Measurements from ENCODE around the gene DYRK1A. TPM values are rescaled to one million over a fixed set of nuclear protein-coding genes. Genes with fewer than 3 reads are reported as not detected.

Gene DYRK1A
- total RNA-seq, 1 experiment from 2014 or later = 79.8 TPM

DNA sequence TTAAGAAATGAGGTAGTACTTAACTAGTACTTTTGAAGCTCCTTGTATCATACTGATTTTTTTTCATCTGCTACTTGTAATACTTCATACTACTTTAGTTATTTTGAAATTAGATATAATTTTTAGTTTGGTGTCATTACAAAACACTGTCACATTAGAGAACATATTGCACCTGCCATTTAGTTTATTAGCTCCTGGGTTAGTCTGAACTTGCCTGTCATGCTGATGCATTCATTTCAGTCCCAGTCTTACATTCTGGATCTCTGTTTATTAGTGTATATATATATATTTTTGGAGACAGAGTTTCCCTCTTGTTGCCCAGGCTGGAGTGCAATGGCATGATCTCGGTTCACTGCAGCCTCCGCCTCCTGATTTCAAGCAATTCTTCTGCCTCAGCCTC is 50.3 kb downstream of the DYRK1A start:
- no peak for DNase-seq (ENCODE audit: low read depth)

DNA sequence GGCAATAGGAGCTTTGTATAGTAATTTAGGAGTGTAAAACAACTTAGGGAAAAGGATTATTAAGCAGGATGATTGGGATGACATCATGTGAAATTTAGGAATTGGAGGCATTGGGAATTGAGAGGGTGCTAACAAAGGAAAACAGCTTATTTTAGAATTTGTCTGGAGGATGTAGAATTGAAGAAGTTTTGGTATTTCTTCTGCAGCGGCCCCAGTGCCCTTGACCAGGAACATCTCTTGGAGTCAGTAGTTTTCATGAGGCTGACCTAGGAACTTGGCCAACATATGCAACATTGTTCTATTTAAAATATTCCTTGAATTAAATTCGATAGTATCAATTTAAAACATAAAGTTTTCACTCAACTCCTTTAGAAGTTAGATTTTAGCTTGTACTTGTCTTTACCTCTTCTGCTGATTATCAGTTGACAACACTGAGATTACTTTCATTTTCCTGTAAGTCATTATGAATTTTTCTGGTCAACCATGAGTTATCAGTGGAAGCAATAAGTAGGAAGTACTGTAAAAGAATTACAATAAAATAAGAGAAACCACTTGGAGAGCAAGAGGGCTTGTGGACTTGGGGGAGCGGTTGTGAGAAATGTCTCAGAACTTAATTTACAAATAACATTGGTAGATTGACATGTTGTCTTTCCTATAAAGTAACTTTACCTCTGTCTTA is 52.8 kb downstream of the DYRK1A start:
- no peak for DNase-seq (ENCODE audit: low read depth)

DNA sequence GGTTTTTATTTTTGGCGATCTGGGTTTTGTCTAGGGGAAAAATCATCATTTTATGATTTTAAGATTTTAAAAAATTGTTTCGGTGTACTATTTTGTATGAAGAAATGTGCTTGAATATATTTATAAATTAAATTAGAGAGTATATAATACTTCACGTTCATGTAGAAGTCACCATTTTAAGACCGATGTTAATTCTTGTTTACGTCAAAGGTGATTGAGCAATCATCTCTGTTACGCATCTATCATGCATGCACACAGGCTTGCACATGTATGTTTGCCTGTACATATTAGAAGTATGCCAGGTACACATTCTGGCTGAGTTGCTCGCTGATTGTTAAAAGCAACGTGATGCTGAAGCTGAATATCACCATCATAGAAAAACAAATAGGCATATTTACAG is 54.7 kb downstream of the DYRK1A start:
- DNase-seq (ENCODE audit: low read depth) = no peak

DNA sequence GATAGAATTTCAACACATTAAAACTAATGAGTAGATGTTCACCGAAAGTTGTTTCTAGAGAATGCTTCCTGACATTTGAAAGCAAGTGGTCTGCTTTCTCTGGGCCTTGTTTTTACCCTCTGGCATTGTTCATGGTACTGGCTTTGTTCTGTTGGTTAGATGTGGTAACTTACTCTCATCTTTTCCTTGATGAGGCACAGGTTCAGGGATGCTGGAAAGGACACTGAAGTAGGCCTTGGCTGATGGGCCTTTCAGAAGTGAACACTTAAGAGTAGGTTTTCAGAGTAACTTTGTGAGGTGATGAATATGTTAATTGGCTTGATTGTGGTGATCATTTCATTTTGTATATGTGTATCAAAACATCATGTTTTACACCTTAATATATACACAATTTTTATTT is 55.8 kb downstream of the DYRK1A start:
- no peak for DNase-seq (ENCODE audit: low read depth)

DNA sequence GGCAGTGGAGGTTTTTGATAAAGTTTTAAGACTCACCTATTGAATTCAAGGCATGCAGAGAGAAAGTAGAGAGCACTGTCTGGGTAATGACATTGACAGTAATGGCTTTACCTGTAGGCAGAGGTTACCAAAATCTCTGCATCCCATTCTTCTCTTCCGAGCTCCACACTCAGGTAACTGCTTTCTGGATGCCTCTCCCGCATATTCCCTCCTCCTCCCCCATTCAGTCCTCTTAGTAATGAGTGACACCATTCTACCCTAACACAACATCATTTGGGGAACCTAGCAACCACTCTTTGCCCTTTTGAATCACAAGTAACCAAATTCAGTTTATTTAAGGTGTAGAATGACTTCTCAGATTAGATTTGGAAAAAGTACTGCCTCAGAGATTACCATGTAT is 56.5 kb downstream of the DYRK1A start:
- peak; percentile 25 for DNase-seq (ENCODE audit: low read depth)

DNA sequence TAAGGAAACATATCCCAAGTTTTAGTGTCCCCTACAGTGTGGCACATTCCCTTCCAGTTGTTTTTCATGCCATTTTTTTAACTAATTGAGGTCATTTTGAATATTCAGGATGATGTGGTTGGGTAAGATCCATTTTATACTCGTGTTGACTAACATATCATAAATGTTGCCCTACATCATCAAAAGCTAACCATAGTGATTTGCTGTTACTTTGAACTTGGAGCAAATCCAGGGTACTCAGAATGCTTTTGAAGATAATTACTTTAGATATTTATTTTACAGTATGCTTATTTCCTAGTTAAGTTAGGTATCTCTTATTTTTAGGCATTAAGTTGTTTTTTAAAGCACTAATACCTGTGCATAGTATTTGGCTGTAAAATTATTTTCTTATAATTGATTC is 57.8 kb downstream of the DYRK1A start:
- DNase-seq (ENCODE audit: low read depth) = no peak

DNA sequence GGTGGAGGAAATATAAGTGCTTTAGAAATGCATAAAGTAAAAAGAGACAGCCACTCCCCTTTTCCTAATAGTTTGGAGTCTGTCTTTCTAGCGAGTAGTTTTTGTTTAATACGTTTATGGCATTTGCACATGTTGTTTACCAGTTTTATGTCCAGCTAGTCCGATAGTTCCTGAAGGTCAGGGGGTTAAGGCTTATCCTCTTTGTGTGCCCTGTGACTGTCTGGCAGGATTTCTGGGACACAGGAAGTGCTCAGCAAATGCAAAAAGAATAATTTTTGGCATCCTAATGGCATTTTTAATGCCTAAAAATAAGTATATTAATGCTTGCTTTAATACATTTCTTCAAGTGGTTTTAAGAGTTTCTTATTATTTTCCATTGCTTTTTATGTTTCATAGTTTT is 58.4 kb downstream of the DYRK1A start:
- no peak for DNase-seq (ENCODE audit: low read depth)

DNA sequence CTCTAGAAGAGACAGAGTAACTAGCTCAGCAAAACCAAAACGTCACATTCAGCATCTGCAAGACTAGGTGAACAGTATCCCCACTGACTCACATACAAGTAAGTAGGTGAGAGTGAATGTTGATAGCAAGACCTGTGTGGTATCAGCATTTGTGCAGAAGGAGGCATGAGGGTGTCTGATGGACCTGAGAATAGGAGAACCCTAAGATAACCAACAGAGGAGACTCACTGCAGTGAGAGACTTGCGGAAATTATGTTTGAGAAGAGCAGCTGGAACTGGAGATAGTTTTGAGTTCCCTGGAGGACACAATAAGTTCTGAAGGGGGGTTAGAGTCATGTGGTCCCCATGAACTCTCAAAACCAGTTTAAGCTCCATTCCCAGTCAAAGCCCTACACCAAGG is 59.1 kb downstream of the DYRK1A start:
- no peak for DNase-seq (ENCODE audit: low read depth)

DNA sequence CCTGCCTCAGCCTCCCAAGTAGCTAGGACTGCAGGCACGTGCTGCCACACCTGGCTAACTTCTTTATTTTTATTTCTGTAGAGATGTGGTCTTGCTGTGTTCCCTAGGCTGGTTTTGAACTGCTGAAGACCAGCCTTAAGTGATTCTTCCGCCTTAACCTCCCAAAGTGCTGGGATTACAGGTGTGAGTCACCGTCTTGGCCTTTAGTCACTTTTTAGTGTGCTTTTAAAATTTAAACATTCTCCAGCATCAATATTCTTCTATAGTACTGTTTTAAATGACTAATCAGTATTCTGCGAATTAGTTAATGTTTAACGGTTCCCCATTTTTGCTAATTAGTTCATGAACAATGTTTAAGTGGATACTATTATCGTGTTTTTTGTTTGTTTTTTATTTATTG is 60.6 kb downstream of the DYRK1A start:
- peak; percentile 40 for DNase-seq (ENCODE audit: low read depth)

DNA sequence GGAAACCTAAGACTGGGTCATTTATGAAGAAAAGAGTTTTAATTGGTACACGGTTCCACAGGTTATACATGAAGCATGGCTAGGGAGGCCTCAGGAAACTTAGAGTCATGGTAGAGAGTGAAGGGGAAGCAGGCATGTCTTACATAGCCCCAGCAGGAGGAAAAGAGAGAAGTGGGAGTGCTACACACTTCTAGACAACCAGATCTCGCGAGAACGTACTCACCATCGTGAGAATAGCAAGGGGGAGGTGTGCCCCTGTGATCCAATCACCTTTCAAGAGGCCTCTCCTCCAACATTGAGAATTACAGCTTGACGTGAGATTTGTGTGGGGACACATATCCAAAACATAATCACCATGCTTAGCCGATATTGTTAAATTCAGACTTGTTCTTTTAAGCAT is 62.8 kb downstream of the DYRK1A start:
- no peak for DNase-seq (ENCODE audit: low read depth)

DNA sequence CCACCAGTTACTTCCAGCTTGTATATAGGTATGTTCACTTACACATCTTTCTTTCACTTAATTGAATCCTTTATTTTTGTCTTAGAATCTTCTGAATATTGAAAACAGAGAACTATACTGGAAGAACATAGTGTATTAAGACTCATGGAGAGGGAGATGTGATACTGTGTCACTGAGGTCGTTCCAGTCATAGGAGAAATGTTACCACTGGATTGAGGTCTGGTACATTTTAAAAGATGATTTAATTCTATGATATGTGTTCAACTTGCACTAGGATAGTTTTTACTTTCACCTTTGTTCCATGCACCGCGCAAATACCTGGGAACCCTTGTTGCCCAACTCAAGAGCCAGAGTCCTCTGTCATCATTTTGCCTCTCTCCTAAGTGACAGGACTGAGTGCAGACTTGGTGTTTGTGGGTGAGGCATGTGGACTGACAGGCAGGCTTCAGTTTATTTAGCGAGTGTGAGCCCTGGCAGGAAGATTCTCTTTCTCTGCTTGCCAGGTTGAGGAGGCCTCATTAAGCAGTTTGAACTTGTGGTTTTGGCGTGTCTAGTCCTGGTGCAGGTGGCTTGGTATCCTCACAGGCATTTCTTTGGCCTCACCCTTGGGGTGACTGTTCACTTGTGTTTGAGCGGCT is 63.7 kb downstream of the DYRK1A start:
- peak; percentile 26 for DNase-seq (ENCODE audit: low read depth)

DNA sequence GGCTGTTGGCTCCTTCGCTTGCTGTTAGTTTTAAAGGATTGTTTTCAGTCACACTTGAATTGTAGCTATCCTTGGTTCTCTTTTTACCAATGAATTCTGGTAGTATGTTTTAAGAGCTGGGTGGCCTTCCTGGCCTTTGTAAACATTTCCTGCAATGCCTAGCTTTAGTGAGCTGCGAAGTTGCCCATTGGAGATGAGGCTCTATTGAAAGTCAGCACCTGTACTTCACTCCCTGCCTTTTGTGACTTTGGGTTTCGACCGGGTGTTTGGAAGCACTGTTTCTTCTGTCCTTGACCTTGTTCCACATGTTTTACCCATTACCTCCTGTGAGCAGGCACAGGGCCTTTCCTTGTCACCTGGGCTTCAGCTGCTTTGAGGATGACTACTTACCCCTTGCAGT is 64.7 kb downstream of the DYRK1A start:
- no peak for DNase-seq (ENCODE audit: low read depth)

DNA sequence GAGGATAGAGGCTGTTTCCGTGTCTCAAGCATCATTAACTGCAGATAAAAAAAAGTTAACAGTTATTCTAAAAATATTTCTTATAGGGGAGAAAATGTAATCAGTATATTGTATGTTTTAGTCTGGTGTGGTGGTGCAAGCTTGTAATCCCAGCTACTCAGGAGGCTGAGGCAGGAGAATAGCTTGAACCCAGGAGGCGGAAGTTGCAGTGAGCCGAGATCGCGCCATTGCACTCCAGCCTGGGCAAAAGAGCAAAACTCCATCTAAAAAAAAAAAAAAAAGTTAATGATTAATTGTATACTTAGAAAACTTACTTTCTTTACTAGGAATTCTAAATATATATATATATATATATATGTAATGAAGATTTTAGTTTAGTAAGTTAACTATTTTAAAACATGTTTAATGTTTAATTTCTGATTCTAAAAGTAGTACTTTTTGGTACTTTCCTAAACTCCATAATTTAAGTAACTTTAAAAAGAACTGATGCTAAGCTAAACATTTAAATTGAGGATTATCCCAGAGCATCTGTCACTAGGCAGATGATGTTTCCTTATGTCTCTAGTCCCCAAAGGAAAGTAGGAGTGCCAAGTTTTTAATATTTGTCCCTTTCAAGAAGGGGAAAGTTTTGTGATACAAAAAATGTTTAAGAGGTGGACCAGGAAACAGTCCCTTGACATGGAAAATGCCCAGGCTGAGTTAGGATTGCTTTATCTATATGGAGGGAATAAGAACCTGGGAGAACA is 66.3 kb downstream of the DYRK1A start:
- DNase-seq (ENCODE audit: low read depth) = no peak

DNA sequence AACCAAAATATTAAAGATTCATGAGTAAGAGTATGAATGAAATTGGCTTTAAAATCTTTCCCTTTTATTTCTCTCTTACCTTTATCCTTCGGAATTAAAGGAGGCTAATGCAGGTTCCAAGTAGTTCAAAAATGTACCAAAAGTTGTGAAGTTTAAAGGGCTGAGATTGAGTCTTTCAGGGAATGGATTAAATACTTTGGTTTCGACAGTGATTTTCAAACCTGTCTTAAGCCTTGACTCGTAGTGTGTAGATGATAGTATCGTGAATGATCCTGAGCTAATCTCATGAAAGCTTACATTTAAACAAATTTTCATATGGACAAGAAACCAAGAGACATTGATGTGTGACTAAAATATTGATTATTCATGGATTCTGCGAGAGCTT is 66.9 kb downstream of the DYRK1A start:
- no peak for DNase-seq (ENCODE audit: low read depth)

DNA sequence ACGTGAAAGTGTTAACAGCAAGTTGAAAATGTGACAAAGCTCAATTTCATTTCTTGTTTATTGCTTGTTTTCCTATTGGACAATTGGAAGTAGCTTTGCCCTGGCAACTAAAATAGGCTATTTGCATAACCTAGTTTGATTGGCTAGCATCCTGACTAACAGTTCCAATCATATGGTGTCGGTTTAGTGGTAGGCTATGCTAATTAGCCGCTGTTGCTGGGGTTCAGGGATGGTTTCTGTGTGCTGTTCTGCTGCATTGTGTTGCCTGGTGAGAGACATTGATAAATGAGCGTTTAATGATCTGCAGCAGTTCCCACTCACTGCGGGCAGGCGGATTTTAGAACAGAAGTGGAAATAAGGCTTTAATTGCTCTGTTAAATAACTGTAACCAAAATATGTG is 68.5 kb downstream of the DYRK1A start:
- peak; percentile 45 for DNase-seq (ENCODE audit: low read depth)

DNA sequence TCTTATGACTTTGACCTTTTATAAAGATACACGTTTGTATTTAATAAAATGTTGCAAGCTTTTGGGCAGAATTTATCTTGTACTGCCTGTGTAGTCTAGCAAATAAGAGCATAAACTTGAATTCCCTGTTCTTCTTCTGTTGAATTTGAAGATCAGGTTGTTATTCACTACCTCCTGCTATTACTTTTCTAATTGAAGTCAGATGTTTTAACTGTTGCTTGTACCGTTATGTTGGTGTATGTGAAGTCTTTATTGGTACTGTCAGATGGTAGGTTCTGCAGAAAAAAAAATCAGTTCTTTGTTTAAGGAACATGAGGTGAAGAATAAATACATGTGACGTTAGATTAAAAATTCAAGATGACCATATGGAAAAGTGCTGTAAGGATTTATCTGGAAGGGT is 69.1 kb downstream of the DYRK1A start:
- no peak for DNase-seq (ENCODE audit: low read depth)

DNA sequence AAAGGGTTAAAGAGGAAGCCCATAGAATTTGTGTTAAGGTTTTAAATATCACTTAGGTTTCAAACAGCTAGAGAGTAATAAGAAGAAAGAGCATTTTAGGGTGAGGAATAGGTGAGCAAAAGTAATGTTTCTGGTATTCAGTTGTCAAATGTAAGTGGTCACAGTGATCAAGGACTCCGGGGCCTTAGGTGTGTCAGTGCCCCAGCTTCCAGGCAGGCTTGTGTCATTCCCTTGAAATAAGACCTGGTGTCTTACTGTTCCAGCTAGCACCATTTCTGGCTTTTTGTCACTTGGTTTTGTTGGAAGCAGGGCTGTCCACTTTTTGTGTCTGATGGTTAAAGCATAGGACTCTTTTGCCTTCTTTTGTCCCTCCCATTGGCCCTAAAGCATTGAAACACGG is 69.6 kb downstream of the DYRK1A start:
- DNase-seq (ENCODE audit: low read depth) = no peak

DNA sequence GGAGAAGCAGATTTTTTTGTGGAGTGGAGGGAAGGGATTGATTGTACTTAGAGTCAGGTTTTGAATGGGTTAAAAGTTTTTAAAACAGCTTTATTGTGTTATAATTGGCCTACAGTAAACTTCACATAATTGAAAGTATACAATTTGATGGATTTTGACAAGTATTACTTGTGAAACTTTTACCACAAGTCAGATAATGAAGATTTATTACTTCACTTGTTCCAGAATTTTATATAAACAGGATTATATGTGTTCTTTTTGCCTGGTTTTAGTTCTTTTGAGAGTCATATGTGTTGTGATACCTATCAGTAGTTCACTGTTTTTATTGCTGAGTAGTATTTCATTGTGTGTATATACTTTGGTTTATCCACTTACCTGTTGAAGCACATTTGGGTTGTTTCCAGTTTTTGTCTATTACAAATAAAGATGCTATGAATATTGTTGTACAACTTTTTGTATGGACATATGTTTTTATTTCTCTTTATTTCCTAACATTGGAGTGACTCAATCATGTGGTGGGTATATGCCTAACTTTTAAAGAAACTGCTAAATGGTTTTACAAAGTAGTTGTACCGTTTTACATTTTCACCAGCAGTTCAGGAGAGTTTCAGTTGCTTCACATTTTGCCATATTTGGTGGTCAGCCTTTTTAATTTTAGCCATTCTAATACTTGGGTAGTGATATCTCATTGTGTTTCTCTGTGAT is 71.0 kb downstream of the DYRK1A start:
- DNase-seq (ENCODE audit: low read depth) = no peak

DNA sequence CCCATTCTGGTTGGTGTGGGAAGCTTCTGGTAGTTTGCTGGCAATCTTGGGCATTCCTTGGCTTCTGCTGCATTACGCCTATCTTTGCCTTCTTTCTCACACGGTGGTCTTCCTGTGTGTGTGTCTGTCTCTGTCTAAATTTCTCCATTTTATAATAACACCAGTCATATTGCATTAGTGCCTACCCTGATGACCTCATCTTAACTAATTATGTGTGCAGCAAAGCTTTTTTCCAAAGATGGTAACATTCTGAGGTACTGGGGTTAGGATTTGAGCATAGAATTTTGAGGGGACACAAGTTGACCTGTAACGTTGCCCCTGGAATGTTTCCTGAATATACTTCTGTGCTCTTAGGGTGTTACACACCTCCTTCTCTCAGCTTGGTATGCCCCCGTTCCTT is 77.1 kb downstream of the DYRK1A start:
- no peak for DNase-seq (ENCODE audit: low read depth)

DNA sequence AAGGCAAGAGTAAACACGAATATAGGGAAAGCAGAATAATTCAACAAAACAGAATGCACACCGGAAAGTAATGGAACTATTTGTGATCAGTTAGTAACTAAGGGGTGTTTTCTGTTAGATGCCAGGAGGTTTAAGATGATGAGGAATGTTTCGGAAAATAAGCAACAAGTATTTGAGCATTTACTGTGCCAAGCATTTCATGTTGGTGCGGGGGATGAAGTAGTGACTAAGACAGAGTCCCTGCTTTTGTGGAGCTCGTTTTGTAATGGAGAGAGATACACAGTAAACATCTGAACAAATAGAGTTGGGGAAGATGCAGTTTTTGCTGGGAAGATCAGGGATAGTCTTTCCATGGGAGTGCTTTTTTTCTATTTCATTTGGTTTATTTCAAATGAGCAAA is 78.7 kb downstream of the DYRK1A start:
- no peak for DNase-seq (ENCODE audit: low read depth)

DNA sequence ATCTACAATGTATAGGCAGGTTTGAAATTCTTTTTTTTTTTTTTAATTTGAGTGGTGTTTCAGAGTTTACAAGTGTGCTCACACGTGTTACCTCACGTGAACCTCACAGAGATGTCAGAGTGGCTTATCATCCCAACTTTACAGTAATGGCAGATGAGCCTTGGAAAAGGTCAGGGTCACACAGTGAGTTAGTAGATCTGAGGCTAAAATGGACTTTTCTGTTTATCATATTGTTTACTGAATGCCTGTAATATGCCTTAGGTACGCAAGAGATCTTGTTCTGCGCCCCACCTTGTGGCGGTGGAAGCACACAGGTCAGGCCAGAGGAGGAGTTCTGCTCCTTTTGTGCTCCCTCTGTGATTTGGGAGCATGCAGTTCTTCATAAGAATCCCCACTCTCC is 80.0 kb downstream of the DYRK1A start:
- DNase-seq (ENCODE audit: low read depth) = no peak

DNA sequence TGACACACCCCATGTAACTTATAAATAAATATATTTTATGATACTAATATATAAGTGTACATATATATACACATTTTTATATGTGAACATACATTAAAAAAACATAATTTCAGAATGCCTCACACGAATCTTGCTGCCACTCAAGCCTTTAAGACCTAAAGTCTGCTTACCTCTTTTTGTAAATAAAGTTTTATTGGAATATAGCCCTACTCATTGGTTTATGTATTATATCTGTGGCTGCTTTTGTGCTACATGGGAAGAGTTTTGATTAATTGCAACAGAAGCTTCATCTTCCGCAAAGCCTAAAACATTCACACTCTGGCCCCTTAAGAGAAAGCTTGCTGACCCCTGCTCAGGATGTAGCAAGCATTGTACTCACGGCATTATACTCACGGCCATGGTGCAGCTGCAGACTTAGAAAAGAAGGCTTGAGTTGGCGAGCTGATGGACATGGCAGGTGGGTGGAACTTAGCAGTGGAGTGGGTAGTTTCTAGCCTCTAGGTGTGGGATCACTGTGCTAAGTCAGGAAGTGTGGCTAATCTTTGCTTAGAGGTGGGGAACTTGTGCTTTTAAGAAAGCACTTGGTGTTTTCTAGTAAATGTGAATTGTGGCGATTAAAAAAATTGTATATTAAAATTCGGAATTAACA is 80.8 kb downstream of the DYRK1A start:
- DNase-seq (ENCODE audit: low read depth) = no peak
